ENCODE data around the gene RHOB. TPM values are rescaled to one million over a fixed set of nuclear protein-coding genes. Genes with fewer than 3 reads are reported as not detected.

RHOB gene
- total RNA-seq, 1 donor from 2014 or later = 204 TPM

DNA sequence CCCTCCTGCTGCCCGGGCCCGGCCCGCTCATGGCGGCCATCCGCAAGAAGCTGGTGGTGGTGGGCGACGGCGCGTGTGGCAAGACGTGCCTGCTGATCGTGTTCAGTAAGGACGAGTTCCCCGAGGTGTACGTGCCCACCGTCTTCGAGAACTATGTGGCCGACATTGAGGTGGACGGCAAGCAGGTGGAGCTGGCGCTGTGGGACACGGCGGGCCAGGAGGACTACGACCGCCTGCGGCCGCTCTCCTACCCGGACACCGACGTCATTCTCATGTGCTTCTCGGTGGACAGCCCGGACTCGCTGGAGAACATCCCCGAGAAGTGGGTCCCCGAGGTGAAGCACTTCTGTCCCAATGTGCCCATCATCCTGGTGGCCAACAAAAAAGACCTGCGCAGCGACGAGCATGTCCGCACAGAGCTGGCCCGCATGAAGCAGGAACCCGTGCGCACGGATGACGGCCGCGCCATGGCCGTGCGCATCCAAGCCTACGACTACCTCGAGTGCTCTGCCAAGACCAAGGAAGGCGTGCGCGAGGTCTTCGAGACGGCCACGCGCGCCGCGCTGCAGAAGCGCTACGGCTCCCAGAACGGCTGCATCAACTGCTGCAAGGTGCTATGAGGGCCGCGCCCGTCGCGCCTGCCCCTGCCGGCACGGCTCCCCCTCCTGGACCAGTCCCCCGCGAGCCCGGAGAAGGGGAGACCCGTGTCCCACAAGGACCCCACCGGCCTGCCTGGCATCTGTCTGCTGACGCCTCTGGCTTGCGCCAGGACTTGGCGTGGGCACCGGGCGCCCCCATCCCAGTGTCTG is 767 bp downstream of the RHOB start:
- no peaks in the 10 kb centered on the region for H3K27me3 ChIP-seq (ENCODE audit: control insufficient read depth, insufficient read depth, low read length)
- H3K36me3 ChIP-seq (ENCODE audit: control insufficient read depth, insufficient read depth, low read length) = peaks cover 3% of the 10 kb centered on the region
- TF ChIP-seq, protein P1, sequence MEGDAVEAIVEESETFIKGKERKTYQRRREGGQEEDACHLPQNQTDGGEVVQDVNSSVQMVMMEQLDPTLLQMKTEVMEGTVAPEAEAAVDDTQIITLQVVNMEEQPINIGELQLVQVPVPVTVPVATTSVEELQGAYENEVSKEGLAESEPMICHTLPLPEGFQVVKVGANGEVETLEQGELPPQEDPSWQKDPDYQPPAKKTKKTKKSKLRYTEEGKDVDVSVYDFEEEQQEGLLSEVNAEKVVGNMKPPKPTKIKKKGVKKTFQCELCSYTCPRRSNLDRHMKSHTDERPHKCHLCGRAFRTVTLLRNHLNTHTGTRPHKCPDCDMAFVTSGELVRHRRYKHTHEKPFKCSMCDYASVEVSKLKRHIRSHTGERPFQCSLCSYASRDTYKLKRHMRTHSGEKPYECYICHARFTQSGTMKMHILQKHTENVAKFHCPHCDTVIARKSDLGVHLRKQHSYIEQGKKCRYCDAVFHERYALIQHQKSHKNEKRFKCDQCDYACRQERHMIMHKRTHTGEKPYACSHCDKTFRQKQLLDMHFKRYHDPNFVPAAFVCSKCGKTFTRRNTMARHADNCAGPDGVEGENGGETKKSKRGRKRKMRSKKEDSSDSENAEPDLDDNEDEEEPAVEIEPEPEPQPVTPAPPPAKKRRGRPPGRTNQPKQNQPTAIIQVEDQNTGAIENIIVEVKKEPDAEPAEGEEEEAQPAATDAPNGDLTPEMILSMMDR (IDR thresholded peaks at IDR 0.05; ENCODE audit: insufficient read depth, low read length, poor library complexity, severe bottlenecking) = peak; percentile 8
- peak overlapping the region; percentile 73 for H3K4me3 ChIP-seq (ENCODE audit: low read depth, low read length)
- DNase-seq (ENCODE audit: low read depth) = no peak

DNA sequence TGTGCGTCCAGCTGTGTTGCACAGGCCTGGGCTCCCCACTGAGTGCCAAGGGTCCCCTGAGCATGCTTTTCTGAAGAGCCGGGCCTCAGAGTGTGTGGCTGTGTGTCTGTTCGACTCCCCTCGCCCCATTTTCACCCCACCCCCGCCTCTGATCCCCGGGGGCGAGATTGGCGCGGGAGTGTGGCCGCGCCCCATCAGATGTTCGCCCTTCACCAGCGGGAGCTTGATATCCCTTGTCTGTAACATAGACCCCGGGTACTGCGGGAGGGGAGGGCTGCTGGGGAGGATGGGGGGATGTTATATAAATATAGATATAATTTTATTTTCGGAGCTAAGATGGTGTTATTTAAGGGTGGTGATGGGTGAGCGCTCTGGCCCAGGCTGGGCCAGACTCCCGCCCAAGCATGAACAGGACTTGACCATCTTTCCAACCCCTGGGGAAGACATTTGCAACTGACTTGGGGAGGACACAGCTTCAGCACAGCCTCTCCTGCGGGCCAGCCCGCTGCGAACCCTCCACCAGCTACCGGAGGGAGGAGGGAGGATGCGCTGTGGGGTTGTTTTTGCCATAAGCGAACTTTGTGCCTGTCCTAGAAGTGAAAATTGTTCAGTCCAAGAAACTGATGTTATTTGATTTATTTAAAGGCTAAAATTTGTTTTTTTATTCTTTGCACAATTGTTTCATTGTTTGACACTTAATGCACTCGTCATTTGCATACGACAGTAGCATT is 1.5 kb downstream of the RHOB start:
- peak overlapping the region; percentile 73 for H3K4me3 ChIP-seq (ENCODE audit: low read depth, low read length)
- TF ChIP-seq, protein P1 (IDR thresholded peaks at IDR 0.05; ENCODE audit: insufficient read depth, low read length, poor library complexity, severe bottlenecking) = no peak
- peaks cover 3% of the 10 kb centered on the region for H3K36me3 ChIP-seq (ENCODE audit: control insufficient read depth, insufficient read depth, low read length)
- DNase-seq (ENCODE audit: low read depth) = no peak
- H3K27me3 ChIP-seq (ENCODE audit: control insufficient read depth, insufficient read depth, low read length) = no peaks in the 10 kb centered on the region

DNA sequence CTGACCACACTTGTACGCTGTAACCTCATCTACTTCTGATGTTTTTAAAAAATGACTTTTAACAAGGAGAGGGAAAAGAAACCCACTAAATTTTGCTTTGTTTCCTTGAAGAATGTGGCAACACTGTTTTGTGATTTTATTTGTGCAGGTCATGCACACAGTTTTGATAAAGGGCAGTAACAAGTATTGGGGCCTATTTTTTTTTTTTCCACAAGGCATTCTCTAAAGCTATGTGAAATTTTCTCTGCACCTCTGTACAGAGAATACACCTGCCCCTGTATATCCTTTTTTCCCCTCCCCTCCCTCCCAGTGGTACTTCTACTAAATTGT is 2.1 kb downstream of the RHOB start:
- Histone ChIP-seq H3K36me3 (ENCODE audit: control insufficient read depth, insufficient read depth, low read length) (peaks cover 3% of the 10 kb centered on the region), H3K27me3 (ENCODE audit: control insufficient read depth, insufficient read depth, low read length) (no peaks in the 10 kb centered on the region), H3K4me3 (ENCODE audit: low read depth, low read length) (peak overlapping the region; percentile 73)
- TF ChIP-seq, protein P1 (IDR thresholded peaks at IDR 0.05; ENCODE audit: insufficient read depth, low read length, poor library complexity, severe bottlenecking) = no peak
- no peak for DNase-seq (ENCODE audit: low read depth)

DNA sequence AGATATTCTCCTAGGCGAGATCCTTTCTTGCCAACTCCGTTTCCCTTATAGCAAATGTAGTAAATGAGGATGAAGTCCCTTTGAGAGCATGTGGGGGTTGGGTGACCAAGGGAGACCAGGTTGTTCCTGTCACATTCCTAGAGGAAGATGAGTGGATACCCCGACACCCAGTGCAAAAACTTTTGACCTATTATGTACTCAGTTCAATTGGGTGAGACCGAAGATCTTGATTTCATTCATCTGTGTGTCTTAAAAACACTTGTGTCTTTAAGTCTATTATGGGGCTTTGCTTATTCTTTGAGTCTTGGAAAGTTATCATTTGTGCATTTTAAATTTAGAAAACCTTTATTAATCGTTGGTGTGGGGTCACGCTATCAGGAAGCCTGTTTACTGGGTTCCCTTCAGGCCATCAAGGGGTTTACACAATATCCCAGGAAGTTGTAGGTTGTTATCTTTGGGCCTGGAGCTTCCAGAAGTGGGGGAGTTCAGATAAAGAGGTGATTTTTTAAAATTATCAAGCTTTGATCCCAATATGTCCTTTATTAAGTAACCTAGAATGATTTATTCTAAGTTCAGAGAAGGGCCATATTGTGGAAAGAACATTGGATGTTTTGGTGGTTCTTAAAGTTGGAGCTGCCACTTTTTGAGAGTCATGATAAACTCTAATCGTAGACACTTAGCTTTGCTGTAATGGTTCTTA is 2.8 kb downstream of the RHOB start:
- no peak for DNase-seq (ENCODE audit: low read depth)

DNA sequence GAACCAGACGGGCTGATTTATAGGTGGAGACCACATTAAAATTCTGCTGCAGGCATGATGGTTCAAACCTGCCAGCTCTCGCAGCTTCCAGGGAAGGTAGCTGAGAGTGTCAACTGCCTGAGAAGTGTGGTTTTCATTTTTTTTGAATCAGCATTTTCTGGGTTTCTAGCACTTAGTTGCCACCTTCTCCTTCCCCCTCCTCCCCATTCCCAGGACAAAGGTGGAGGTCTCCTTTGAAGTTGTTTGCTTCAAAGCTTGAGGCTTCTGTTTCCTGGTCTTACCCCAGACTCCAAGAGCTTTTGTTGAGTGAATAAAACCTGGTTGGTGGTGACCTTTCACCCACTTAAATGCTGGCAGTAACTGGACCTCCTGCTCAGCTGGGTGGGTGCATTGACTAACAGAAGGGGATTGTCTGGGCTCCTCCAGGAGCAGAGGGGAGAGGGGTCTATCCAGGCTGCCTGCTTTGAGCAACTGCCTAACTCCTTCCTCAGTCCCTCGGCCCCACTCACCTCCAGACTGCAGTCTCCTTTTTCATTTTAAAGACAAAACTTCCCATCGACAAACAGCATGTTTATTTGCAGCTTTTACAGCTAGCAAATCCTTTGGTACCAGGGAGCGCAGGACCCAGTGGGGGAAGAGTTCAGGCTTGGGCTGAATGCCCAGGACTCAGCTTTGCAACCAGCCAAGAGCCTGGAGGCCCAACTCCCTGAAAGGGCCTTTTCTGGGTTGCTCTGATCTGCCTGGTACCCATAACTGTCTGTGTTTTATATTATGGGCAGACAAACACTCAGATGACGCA is 3.5 kb downstream of the RHOB start:
- TF ChIP-seq, protein P1 (IDR thresholded peaks at IDR 0.05; ENCODE audit: insufficient read depth, low read length, poor library complexity, severe bottlenecking) = no peak
- H3K36me3 ChIP-seq (ENCODE audit: control insufficient read depth, insufficient read depth, low read length) = peaks cover 3% of the 10 kb centered on the region
- no peak overlapping the region for H3K4me3 ChIP-seq (ENCODE audit: low read depth, low read length)
- no peak for DNase-seq (ENCODE audit: low read depth)
- no peaks in the 10 kb centered on the region for H3K27me3 ChIP-seq (ENCODE audit: control insufficient read depth, insufficient read depth, low read length)

More for the DNA sequence above, 2.8 kb downstream of the RHOB start:
- TF ChIP-seq, protein P1 (IDR thresholded peaks at IDR 0.05; ENCODE audit: insufficient read depth, low read length, poor library complexity, severe bottlenecking) = no peak
- H3K27me3 ChIP-seq (ENCODE audit: control insufficient read depth, insufficient read depth, low read length) = no peaks in the 10 kb centered on the region
- peaks cover 3% of the 10 kb centered on the region for H3K36me3 ChIP-seq (ENCODE audit: control insufficient read depth, insufficient read depth, low read length)
- peak overlapping the region; percentile 73 for H3K4me3 ChIP-seq (ENCODE audit: low read depth, low read length)
